Liver (tissue), 9 donors: ENCODE data around the gene CCDC92B. TPM values are rescaled to one million over a fixed set of nuclear protein-coding genes. Genes with fewer than 3 reads are reported as not detected.
A peak's percentile ranks its signal among the peaks of the same experiment; 100 is the strongest.

Source experiments
- DNase-seq: peaks from one replicate; pipeline ENCODE4 v3.0.0-alpha.2; 2017; ENCODE audit warnings: low spot score
- H3K27ac ChIP-seq, 2 donors: one replicate each; pipeline ENCODE4 v1.7.0; 2013; ENCODE audit warnings: inconsistent platforms in 2 of 2, low read length in 2 of 2, control low read depth in 1 of 2, low read depth in 1 of 2, mild to moderate bottlenecking in 1 of 2
- H3K27me3 ChIP-seq, 4 donors: one replicate each; pipeline versions ENCODE4 v1.6.1 to v1.7.0; 2013; ENCODE audit warnings: low read length in 3 of 4, inconsistent platforms in 1 of 4, mild to moderate bottlenecking in 1 of 4, moderate library complexity in 1 of 4; ENCODE audit not compliant: control insufficient read depth in 4 of 4, insufficient read depth in 4 of 4
- H3K36me3 ChIP-seq, 4 donors: one replicate each; pipeline versions ENCODE4 v1.6.1 to v1.7.0; 2013; ENCODE audit warnings: low read length in 3 of 4, mild to moderate bottlenecking in 3 of 4, low read depth in 1 of 4, moderate library complexity in 1 of 4; ENCODE audit not compliant: control insufficient read depth in 4 of 4, insufficient read depth in 3 of 4
- H3K4me1 ChIP-seq, 4 donors: one replicate each; pipeline versions ENCODE4 v1.6.1 to v1.7.0; 2013; ENCODE audit warnings: low read length in 3 of 4, mild to moderate bottlenecking in 3 of 4, moderate library complexity in 1 of 4; ENCODE audit not compliant: control insufficient read depth in 4 of 4, insufficient read depth in 4 of 4
- H3K4me3 ChIP-seq, 3 donors: one replicate each; pipeline versions ENCODE4 v1.6.1 to v1.7.0; 2013; ENCODE audit warnings: low read length in 3 of 3, control low read depth in 1 of 3, low read depth in 1 of 3, mild to moderate bottlenecking in 1 of 3
- H3K9ac ChIP-seq, 2 donors: one replicate each; pipeline ENCODE4 v1.7.0; 2013; ENCODE audit warnings: low read length in 2 of 2, mild to moderate bottlenecking in 2 of 2, moderate library complexity in 2 of 2, control low read depth in 1 of 2, low read depth in 1 of 2
- H3K9me3 ChIP-seq, 4 donors: one replicate each; pipeline versions ENCODE4 v1.6.1 to v1.7.0; 2013; ENCODE audit warnings: low read length in 3 of 4; ENCODE audit not compliant: control insufficient read depth in 4 of 4
- FOXA1 ChIP-seq: IDR thresholded peaks from 2 replicates; pipeline ENCODE4 v1.6.1; 2016; ENCODE audit warnings: antibody characterized with exemption
- FOXA2 ChIP-seq: IDR thresholded peaks from 2 replicates; pipeline ENCODE4 v1.6.1; 2016; ENCODE audit warnings: antibody characterized with exemption
- GABPA ChIP-seq, 2 donors: IDR thresholded peaks in 1 of 2; conservative IDR thresholded peaks in 1 of 2; 2 replicates each; pipeline ENCODE4 v1.6.1; 2016; ENCODE audit warnings: antibody characterized with exemption in 2 of 2, mild to moderate bottlenecking in 1 of 2, moderate library complexity in 1 of 2
- HNF4A ChIP-seq, 2 donors: conservative IDR thresholded peaks; 2 replicates each; pipeline ENCODE4 v1.6.1; 2016; ENCODE audit warnings: antibody characterized with exemption in 2 of 2, mild to moderate bottlenecking in 2 of 2
- HNF4G ChIP-seq: IDR thresholded peaks from 2 replicates; pipeline ENCODE4 v1.6.1; 2016; ENCODE audit warnings: antibody characterized with exemption
- JUND ChIP-seq, 2 donors: IDR thresholded peaks; 2 replicates each; pipeline ENCODE4 v1.6.1; 2016; ENCODE audit warnings: antibody characterized with exemption in 2 of 2
- NR2F2 ChIP-seq: IDR thresholded peaks from 2 replicates; pipeline ENCODE4 v1.6.1; 2016; ENCODE audit warnings: antibody characterized with exemption
- RAD21 ChIP-seq, 2 donors: IDR thresholded peaks; 2 replicates each; pipeline ENCODE4 v1.6.1; 2016; ENCODE audit warnings: antibody characterized with exemption in 2 of 2, mild to moderate bottlenecking in 2 of 2
- RXRA ChIP-seq, 2 donors: IDR thresholded peaks; 2 replicates each; pipeline ENCODE4 v1.6.1; 2017 to 2018; ENCODE audit warnings: antibody characterized with exemption in 2 of 2, mild to moderate bottlenecking in 1 of 2
- SP1 ChIP-seq: IDR thresholded peaks from 2 replicates; pipeline ENCODE4 v1.6.1; 2018; ENCODE audit warnings: antibody characterized with exemption, mild to moderate bottlenecking
- TAF1 ChIP-seq: conservative IDR thresholded peaks from 2 replicates; pipeline ENCODE4 v1.6.1; 2016; ENCODE audit warnings: antibody characterized with exemption, mild to moderate bottlenecking
- YY1 ChIP-seq: IDR thresholded peaks from 2 replicates; pipeline ENCODE4 v1.6.1; 2016; ENCODE audit warnings: antibody characterized with exemption, mild to moderate bottlenecking
- ZBTB33 ChIP-seq: IDR thresholded peaks from 2 replicates; pipeline ENCODE4 v1.6.1; 2016; ENCODE audit warnings: antibody characterized with exemption
- WGBS: extraction: QIAGEN DNeasy Blood & Tissue Kit; methylation state at CpG from one replicate; pipeline ENCODE4 v1.1.7; 2013; 5-methylcytosine and 5-hydroxymethylcytosine counted together
- polyA plus RNA-seq, 2 donors: library from polyadenylated mRNA; stranded (reverse) in 1 of 2; unstranded in 1 of 2; fragments of 200-250 nt in 1 of 2; fragments of >200 nt in 1 of 2; fragmentation: Nextera tagmentation in 1 of 2; extraction: Ambion mirVana in 1 of 2; gene quantifications; one replicate each; pipeline versions ENCODE4 v1.2.1 to v1.2.3, GENCODE V29; 2013 to 2015
- total RNA-seq, 2 donors: library from RNA; depleted of rRNA; stranded (reverse); fragments of >200 nt; gene quantifications; one replicate each; pipeline ENCODE4 v1.2.3, GENCODE V29; 2014
- donor health status: healthy.
- donor health status: healthy.
- donor health status: healthy.
- donor health status: healthy.
- donor health status: healthy.

The CCDC92B gene
- total and polyA plus RNA-seq, 4 donors: not detected

GRCh38 chr17:2704031-2704889 lies 45.2 kb downstream of the CCDC92B start:
- DNase-seq: no peak
- Histone ChIP-seq H3K27me3 (no peaks in the 10 kb centered on the region), H3K9ac (no peak overlapping the region), H3K4me1 (peaks cover 18 to 59% (median 53%) of the 10 kb centered on the region in 4 donors), H3K4me3 (no peak overlapping the region), H3K9me3 (no peaks in the 10 kb centered on the region), H3K27ac (peak overlapping the region in 1 of 2 donors; percentile 32), H3K36me3 (peaks cover 18 to 45% (median 24%) of the 10 kb centered on the region in 4 donors)
- WGBS: 60% methylated on average over 38 of the region's 38 CpGs
- TF ChIP-seq ZBTB33 (no peak), RXRA (IDR thresholded peaks at IDR 0.05) (peak; percentile 35 to 65)

- Histone ChIP-seq H3K27me3 (no peaks in the 10 kb centered on the region), H3K4me3 (no peak overlapping the region), H3K27ac (peak overlapping the region in 1 of 2 donors; percentile 32), H3K36me3 (peaks cover 18 to 50% (median 27%) of the 10 kb centered on the region in 4 donors), H3K4me1 (peaks cover 18 to 52% (median 48%) of the 10 kb centered on the region in 4 donors), H3K9ac (no peak overlapping the region), H3K9me3 (no peaks in the 10 kb centered on the region)
- DNase-seq: no peak
- no peak for TF ChIP-seq FOXA1
- 92% methylated on average over 16 of the region's 16 CpGs for WGBS
Observed at GRCh38 chr17:2703606-2704005, 45.8 kb downstream of the CCDC92B start.

GRCh38 chr17:2703181-2703580 lies 46.3 kb downstream of the CCDC92B start:
- 95% methylated on average over 20 of the region's 20 CpGs for WGBS
- no peaks in the 10 kb centered on the region for H3K27me3 ChIP-seq
- no peak for TF ChIP-seq JUND (IDR thresholded peaks at IDR 0.05)
- no peak for TF ChIP-seq NR2F2
- no peak for TF ChIP-seq FOXA2
- no peak for TF ChIP-seq HNF4G
- TF ChIP-seq FOXA1: no peak
- no peak for TF ChIP-seq SP1
- no peak for TF ChIP-seq TAF1
- no peak for TF ChIP-seq YY1
- no peak for TF ChIP-seq RAD21 (IDR thresholded peaks at IDR 0.05)
- no peak for TF ChIP-seq GABPA (IDR thresholded peaks at IDR 0.05 in 1 of 2, conservative IDR thresholded peaks at IDR 0.05 in 1 of 2)
- TF ChIP-seq HNF4A (conservative IDR thresholded peaks at IDR 0.05): no peak
- H3K9me3 ChIP-seq: no peaks in the 10 kb centered on the region
- no peak for DNase-seq
- no peak overlapping the region for H3K27ac ChIP-seq
- peaks cover 18 to 48% (median 45%) of the 10 kb centered on the region in 4 donors for H3K4me1 ChIP-seq
- peaks cover 18 to 55% (median 29%) of the 10 kb centered on the region in 4 donors for H3K36me3 ChIP-seq
- H3K4me3 ChIP-seq: no peak overlapping the region
- no peak overlapping the region for H3K9ac ChIP-seq
